Activated CD8-positive, alpha-beta memory T cell treated with anti-CD3 and anti-CD28 coated beads, Interleukin-2, amount 50 U/mL, for 4 hours (primary cell): ENCODE data around the gene ZCCHC7.
"Not testable (repeated sequence)": the region's sequence is repeated elsewhere in the genome, so short reads cannot be mapped to it uniquely, and the experiment has no call there.

Experiments used
- DNase-seq: peaks from one replicate; pipeline ENCODE4 v3.0.0-alpha.2; 2020

The ZCCHC7 gene

GRCh38 chr9:37259951-37260350, 139.6 kb downstream of the ZCCHC7 start:
- no peak for DNase-seq

GRCh38 chr9:37262410-37262809, 142.0 kb downstream of the ZCCHC7 start:
- DNase-seq = no peak

DNA sequence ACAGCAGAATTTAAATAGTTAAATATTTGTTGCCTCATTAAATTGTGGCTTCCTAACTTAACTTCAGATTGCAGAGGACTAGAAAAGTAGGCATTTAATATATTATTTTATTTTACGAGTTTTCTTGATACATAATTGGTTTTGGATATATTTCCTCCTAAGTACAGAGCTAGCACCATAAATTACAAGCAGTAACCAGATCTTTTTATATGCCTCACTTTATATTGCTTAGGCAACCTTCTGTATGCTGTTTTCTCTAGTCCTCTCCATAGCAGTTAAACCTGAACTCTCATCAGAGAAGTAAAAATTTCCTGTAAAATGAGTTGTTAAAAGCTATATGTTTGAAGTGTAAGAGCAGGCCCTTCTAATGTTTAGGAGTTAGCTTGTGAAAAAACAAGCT, 144.2 kb downstream of the ZCCHC7 start:
- DNase-seq = no peak

DNA sequence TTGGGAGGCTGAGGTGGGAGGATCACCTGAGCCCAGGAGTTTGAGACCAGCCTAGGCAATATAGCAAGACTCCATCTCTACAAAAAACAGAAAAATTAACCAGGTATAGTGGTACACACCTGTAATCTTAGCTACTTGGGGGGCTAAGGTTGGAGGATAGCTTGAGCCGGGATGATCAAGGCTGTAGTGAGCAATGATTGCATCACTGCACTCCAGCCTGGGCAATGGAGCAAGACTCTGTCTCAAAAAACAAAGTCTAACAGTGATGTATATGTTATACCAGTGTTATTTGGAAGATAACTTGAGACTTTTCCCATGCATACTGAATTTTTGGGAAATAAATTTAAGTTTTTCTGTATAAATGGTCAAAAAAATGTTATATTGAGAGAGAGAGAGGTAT, 146.3 kb downstream of the ZCCHC7 start:
- DNase-seq = no peak

DNA sequence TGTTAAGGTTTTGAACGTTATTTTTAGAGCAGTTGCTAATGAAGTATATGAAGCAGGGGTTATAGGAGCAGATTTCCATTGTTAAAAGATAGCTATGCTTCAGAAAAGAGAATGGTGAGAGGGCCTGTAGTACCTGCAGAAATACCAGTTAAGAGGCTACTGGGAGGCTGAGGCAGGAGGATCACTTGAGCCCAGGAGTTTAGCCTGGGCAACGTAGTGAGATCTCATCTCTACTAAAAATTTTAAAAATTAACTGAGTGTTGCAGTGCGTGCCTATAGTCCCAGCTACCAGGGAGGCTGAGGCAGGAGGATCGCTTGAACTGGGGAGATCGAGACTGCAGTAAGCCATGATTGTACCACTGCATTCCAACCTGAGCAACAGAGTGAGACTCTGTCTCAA, 148.8 kb downstream of the ZCCHC7 start:
- DNase-seq = no peak

GRCh38 chr9:37271679-37272078, 151.3 kb downstream of the ZCCHC7 start:
- no peak for DNase-seq

DNA sequence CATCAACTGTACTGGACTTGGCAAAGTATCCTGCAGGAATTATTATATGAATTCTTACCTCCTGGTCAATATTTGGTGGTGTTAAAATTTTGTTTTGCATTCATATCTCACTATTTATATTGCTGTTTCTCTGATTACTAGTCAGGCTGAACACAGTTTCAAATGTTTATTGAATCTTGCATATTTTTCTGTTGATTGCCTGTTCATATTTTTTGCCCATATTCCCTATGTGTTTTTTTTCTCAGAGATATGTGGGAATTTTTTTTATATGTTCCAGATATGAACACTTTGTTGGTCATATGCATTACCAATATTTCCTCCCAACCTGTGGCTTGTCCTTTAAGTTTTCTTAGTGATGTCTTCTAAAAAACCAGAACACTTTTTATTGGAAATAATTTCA, 153.2 kb downstream of the ZCCHC7 start:
- DNase-seq = no peak

DNA sequence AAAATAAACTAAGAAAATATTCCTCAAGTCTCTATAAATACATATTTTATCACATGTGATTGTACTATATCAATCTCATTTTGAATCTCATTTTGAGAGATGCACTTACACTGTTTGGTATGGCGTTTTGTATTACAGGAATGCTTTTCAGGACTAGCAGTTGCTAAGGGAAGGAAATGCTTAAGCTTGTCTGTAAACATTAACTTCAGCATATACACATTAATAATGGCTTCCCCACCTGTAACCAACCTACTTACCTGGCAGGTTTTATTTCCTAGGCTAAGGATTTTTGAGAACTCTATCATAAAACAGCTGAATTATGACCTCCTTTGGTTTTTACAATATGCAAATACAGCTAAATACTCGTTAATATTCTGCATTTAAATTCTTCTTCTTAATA, 161.2 kb downstream of the ZCCHC7 start:
- DNase-seq = no peak

GRCh38 chr9:37283730-37284325, 163.5 kb downstream of the ZCCHC7 start:
- no peak for DNase-seq

DNA sequence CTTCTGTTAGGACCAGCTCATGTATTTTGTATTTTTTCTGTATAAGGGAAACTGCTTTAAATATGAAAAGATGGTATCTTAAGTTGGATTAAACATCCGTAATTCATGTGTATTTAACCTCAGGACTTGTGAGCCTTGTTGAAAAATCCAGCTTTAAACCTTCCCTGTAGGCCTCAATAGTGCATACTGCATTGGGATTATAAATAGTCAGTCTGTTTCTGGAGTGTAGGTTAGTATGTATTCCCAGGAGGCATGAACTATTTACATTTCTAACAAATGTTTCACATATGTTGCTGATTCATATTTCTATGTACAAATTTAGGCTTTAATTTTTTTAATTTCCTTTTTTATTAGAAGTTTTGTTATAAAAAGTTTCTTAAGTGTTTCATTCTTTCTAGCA, 164.3 kb downstream of the ZCCHC7 start:
- DNase-seq = no peak

GRCh38 chr9:37286530-37287175, 166.3 kb downstream of the ZCCHC7 start:
- DNase-seq = no peak

GRCh38 chr9:37287317-37287716, 166.9 kb downstream of the ZCCHC7 start:
- no peak for DNase-seq

GRCh38 chr9:37289631-37290030, 169.3 kb downstream of the ZCCHC7 start:
- DNase-seq = no peak

- DNase-seq = no peak
These were observed 170.1 kb downstream of the ZCCHC7 start for GRCh38 chr9:37290366-37290939.

GRCh38 chr9:37290940-37291485, 170.6 kb downstream of the ZCCHC7 start:
- no peak for DNase-seq

- not testable (repeated sequence) for DNase-seq
These were observed 171.4 kb downstream of the ZCCHC7 start for GRCh38 chr9:37291612-37292238.

- DNase-seq = no peak
These were observed 172.5 kb downstream of the ZCCHC7 start for GRCh38 chr9:37292896-37293295.

DNA sequence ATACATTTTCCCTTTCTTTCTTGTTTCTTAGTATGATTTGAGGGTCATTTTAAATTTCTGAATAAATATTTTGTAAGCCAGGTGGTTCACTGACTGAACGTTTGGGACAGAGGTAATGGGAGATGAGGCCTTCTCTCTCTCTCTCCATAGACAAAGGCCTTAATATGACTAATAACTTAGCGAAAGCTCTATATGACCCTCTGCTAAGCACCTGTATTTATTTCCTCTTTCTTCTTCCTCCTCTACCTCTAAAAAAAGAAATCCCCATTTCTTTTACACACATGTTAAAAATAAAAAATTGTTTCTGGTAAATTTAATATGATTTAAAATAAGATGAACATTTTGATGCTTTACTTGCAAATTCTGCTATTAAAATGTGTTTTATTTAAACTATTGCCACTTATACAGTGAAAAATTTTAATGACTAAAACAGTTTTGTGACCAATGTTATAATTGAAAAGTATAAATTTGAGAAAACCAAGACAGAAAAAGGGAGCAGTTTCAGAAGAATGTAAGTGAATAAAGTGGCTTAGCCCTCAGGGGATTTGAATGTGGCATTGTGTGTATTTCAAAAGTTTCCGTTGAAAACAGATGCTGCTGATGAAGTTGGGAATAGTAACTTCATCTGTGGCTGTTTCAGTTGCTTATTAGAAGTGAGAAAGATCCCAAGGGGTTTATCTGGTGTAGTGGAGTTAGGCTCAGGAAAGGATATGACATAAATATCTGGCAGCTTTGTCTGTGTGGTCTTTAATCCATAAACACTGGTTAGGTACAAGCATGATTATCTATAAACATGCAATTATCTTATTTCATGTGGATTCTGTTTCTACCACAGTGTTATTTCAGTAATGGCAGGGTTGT, 173.5 kb downstream of the ZCCHC7 start:
- DNase-seq = no peak

DNA sequence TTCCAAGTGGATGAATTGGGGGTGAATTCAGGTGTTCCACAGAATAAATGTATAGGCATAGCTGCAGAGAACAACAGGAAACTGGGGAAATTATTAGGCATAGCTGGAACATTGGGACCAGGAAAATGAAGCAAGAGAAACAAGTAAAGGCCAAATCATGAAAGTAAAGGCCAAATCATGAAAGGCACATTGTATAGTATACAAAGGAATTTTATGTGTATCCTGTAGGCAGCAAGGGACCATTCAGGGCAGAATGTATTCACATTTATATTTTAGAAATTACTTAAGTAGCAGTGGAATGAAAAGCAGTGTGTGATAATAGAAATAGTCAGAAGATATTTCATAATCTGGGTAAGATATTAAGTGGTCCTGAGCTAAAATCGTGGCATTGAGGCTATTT, 174.8 kb downstream of the ZCCHC7 start:
- DNase-seq = no peak

- DNase-seq = no peak
These were observed 175.4 kb downstream of the ZCCHC7 start for GRCh38 chr9:37295796-37296195.

GRCh38 chr9:37297592-37297991, 177.2 kb downstream of the ZCCHC7 start:
- DNase-seq = no peak

DNA sequence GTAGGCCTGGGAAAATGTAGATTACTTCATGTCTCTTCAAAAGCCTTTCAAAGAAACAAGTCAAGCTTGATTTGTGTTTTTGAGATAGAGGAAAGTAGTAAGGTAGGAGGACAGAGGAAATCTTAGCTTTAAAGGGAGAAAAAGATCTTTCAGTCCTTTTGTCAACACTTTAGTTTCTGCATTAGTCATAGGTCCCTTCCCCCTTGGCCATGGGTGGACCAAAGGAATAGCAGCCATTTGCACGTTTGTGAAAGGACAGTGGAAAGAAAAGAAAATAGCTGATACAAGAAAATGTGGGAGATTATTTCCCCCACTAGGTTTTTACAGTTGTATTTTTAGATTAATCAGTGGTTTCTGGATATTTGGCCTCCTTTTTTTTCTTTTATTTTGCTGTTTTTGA, 180.2 kb downstream of the ZCCHC7 start:
- no peak for DNase-seq
